Measurements from ENCODE around the gene RPL10.

The RPL10 gene

GRCh38 chrX:154436983-154437752 is 39.0 kb downstream of the RPL10 start, which contains the start of gene GDI1:
TSS of gene GDI1 (plus strand) at chrX:154437154. CDS start at chrX:154437255, 101 bp downstream.
- TF ChIP-seq ZNF70 (CRISPR knock-in tag; IDR thresholded peaks at IDR 0.05) (no peak), ZNF565 (CRISPR knock-in tag; conservative IDR thresholded peaks at IDR 0.05; ENCODE audit: low read depth) (no peak), ZC3H10 (CRISPR knock-in tag; IDR thresholded peaks at IDR 0.05) (no peak), PATZ1 (CRISPR knock-in tag; IDR thresholded peaks at IDR 0.05; ENCODE audit: borderline replicate concordance) (no peak), TOX (CRISPR knock-in tag; IDR thresholded peaks at IDR 0.05; ENCODE audit: borderline replicate concordance) (no peak), POU6F1 (CRISPR knock-in tag; IDR thresholded peaks at IDR 0.05; ENCODE audit: borderline replicate concordance, low read depth) (no peak), OSR1 (CRISPR knock-in tag; IDR thresholded peaks at IDR 0.05) (no peak), CSDC2 (CRISPR knock-in tag; IDR thresholded peaks at IDR 0.05) (no peak)
- ATAC-seq = peak; percentile 61

- ATAC-seq = peak; percentile 11
These were observed 40.1 kb downstream of the RPL10 start for GRCh38 chrX:154437971-154438893.

GRCh38 chrX:154439841-154440240 is 41.7 kb downstream of the RPL10 start:
- ATAC-seq = no peak
- TF ChIP-seq ZNF8 (CRISPR knock-in tag; IDR thresholded peaks at IDR 0.05) = no peak
- no peak for TF ChIP-seq TCF4 (CRISPR knock-in tag; IDR thresholded peaks at IDR 0.05; ENCODE audit: borderline replicate concordance)
- no peak for TF ChIP-seq ARNTL (CRISPR knock-in tag; IDR thresholded peaks at IDR 0.05; ENCODE audit: borderline replicate concordance, low read depth)
- TF ChIP-seq SNAI2 (CRISPR knock-in tag; IDR thresholded peaks at IDR 0.05) = no peak
- TF ChIP-seq BACH2 (CRISPR knock-in tag; IDR thresholded peaks at IDR 0.05; ENCODE audit: borderline replicate concordance) = no peak
- no peak for TF ChIP-seq ISL1 (CRISPR knock-in tag; IDR thresholded peaks at IDR 0.05)
- TF ChIP-seq CSRNP3 (CRISPR knock-in tag; IDR thresholded peaks at IDR 0.05) = no peak
- no peak for TF ChIP-seq ESRRG (CRISPR knock-in tag; IDR thresholded peaks at IDR 0.05)
- no peak for TF ChIP-seq PATZ1 (CRISPR knock-in tag; IDR thresholded peaks at IDR 0.05; ENCODE audit: borderline replicate concordance)
- no peak for TF ChIP-seq ZNF70 (CRISPR knock-in tag; IDR thresholded peaks at IDR 0.05)
- no peak for TF ChIP-seq ZFP3 (CRISPR knock-in tag; IDR thresholded peaks at IDR 0.05)
- TF ChIP-seq CSDC2 (CRISPR knock-in tag; IDR thresholded peaks at IDR 0.05) = no peak
- no peak for TF ChIP-seq OSR1 (CRISPR knock-in tag; IDR thresholded peaks at IDR 0.05)
- no peak for TF ChIP-seq TSHZ2 (CRISPR knock-in tag; IDR thresholded peaks at IDR 0.05)
- no peak for TF ChIP-seq ZFP30 (CRISPR knock-in tag; IDR thresholded peaks at IDR 0.05)
- no peak for TF ChIP-seq TOX (CRISPR knock-in tag; IDR thresholded peaks at IDR 0.05; ENCODE audit: borderline replicate concordance)
- TF ChIP-seq ZNF565 (CRISPR knock-in tag; conservative IDR thresholded peaks at IDR 0.05; ENCODE audit: low read depth) = no peak
- TF ChIP-seq ZC3H10 (CRISPR knock-in tag; IDR thresholded peaks at IDR 0.05) = no peak
- TF ChIP-seq RARB (CRISPR knock-in tag; IDR thresholded peaks at IDR 0.05) = no peak

More at GRCh38 chrX:154437971-154438893, 40.1 kb downstream of the RPL10 start:
- no peak for TF ChIP-seq RARB (CRISPR knock-in tag; IDR thresholded peaks at IDR 0.05)

All from SK-N-SH treated with all-trans-retinoic acid at 6 μM for 48 hours (cell line).